ENCODE measurements around the gene FIGNL1. TPM values are rescaled to one million over a fixed set of nuclear protein-coding genes. Genes with fewer than 3 reads are reported as not detected.

FIGNL1 gene
- polyA plus RNA-seq, 1 experiment: 8.3 TPM

DNA sequence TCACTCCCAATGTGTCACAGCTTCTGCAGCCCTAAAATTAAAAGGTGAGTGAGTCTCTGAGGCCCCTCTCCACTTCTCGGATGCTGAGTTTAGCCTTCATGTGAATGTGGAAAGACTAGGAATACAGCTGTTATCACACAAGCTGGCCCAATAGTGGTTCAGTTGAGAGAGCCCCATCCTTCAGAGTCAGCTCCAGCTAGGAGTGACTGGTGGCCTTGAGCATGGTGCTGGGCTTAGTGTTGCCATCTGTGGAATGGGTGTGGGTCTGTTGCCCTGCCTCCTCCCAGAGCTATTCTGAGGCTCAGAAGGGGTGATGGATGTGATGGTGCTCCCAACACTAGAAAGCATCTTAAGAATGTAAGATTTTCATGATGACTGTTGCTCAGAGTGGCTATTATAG lies 55.8 kb downstream of the FIGNL1 start:
- POLR2A ChIA-PET: no interaction called here
- H3K36me3 ChIP-seq (ENCODE audit: control insufficient read depth, insufficient read depth, low read length): no peaks in the 10 kb centered on the region
- no peak for DNase-seq (ENCODE audit: low read depth)
- CTCF ChIA-PET: interaction anchor here (1.1 kb wide), 1 partner anchor 26 kb away, joined by 3 read pairs; no protein-coding TSS in a partner anchor
- H3K27me3 ChIP-seq (ENCODE audit: control insufficient read depth, insufficient read depth, low read length): peaks cover 1% of the 10 kb centered on the region; the same call in 1 of the 2 replicates
- H3K4me3 ChIP-seq (ENCODE audit: low read depth, low read length): no peak overlapping the region
- no peak for TF ChIP-seq CTCF (IDR thresholded peaks at IDR 0.05; ENCODE audit: insufficient read depth, low read depth, low read length)

Small RNAs within 50 kb of the gene (small RNA-seq; reads per million reads assigned to genes)
- not detected for gene RNU6-1091P (ENCODE audit: insufficient read length, low read depth, low replicate concordance)

Other genes starting within 250 kb of the FIGNL1 start
- gene IKZF1, start 145.6 kb downstream of the FIGNL1 start, polyA plus RNA-seq (2011; rRNA removed): not detected in 2 replicates
- gene DDC, start 115.1 kb upstream of the FIGNL1 start, polyA plus RNA-seq (2011; rRNA removed): not detected in 2 replicates